H1 (cell line): Measurements from ENCODE around the gene NWD2. TPM values are rescaled to one million over a fixed set of nuclear protein-coding genes. Genes with fewer than 3 reads are reported as not detected.

Experiments used
- ASH2L ChIP-seq: fragments of 200-600, 300-600 bp; sonication (generic); IDR thresholded peaks from one replicate; pipeline ENCODE4 v1.7.1; 2017; ENCODE audit warnings: low read length
- EZH2 ChIP-seq: fragments of 200-600 bp; sonication (generic); IDR thresholded peaks from 2 replicates; pipeline ENCODE4 v1.7.1; 2012; ENCODE audit warnings: low read depth, mild to moderate bottlenecking, moderate library complexity, low read length, inconsistent platforms; ENCODE audit not compliant: severe bottlenecking
- GABPA ChIP-seq: IDR thresholded peaks from 2 replicates; pipeline ENCODE4 v1.6.1; 2011; ENCODE audit warnings: mild to moderate bottlenecking, low read length, moderate library complexity, borderline replicate concordance; ENCODE audit not compliant: insufficient read depth
- JUN ChIP-seq: IDR thresholded peaks from 2 replicates; pipeline ENCODE4 v1.6.1; 2011; ENCODE audit warnings: low read depth, mild to moderate bottlenecking, improper control_type of control experiment, low read length
- SIRT6 ChIP-seq: IDR thresholded peaks from one replicate; pipeline ENCODE4 v1.7.1; 2012; ENCODE audit warnings: low read length, inconsistent platforms
- SP4 ChIP-seq: IDR thresholded peaks from 2 replicates; pipeline ENCODE4 v1.6.1; 2012; ENCODE audit warnings: low read length, inconsistent platforms
- TEAD4 ChIP-seq: IDR thresholded peaks from 2 replicates; pipeline ENCODE4 v1.6.1; 2012; ENCODE audit warnings: low read depth, low read length, inconsistent platforms, mixed read lengths
- polyA plus RNA-seq, 7 experiments: library from polyadenylated mRNA; depleted of rRNA in 3 of 7; stranded (reverse) in 5 of 7; unstranded in 2 of 7; fragments of >200 nt in 5 of 7; fragments of 200-250 nt in 2 of 7; gene quantifications; 1 replicate in 5 of 7; 2 replicates in 1 of 7; 4 replicates in 1 of 7; pipeline versions ENCODE4 v1.2.1 to v1.2.3, GENCODE V29; 2011 to 2013; ENCODE audit warnings: missing spikeins in 2 of 7, mixed read lengths in 2 of 7
- total RNA-seq: library from RNA; stranded (reverse); fragmentation: NEBNext Ultra II Directional; extraction: Animal tissue kit (Norgen Biotek cat#: 25700); gene quantifications from 2 replicates; pipeline ENCODE4 v1.2.1, GENCODE V29; 2021
- TF ChIP-seq, protein P1 (sequence below), 3 experiments: IDR thresholded peaks; 1 replicate in 2 of 3; 2 replicates in 1 of 3; pipeline versions ENCODE4 v1.5.1 to v1.6.1; 2011; ENCODE audit warnings: low read length in 3 of 3, mild to moderate bottlenecking in 3 of 3, inconsistent platforms in 2 of 3, low read depth in 1 of 3, moderate library complexity in 1 of 3; ENCODE audit not compliant: insufficient read depth in 1 of 3; ENCODE audit errors: control extremely low read depth in 1 of 3

NWD2 gene
- total and polyA plus RNA-seq, 2 of the 8 experiments (the other 6 are each of a cell fraction or from before 2014, with no cell fraction given): under 0.01 TPM; not detected in 1

DNA sequence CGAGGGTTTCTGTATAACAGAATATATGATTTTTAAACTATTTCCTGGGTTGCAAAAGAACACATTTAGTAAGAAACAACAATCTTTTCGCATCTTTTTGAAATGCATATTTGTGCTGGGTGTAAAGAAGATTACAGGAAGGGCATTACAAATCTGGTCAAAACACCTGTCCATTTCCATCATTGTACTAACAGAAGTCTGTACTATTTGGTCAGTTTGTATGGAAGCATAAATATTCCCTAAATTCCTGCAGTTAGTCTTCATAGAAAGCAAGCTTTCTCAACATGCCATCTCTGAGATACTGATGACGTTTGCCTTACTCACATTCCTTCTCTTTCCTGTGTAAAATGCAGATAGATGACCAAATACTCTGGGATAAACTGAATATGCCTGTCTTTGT is 203.3 kb downstream of the NWD2 start (continued):
- TF ChIP-seq SIRT6 (no peak), JUN (no peak), ASH2L (no peak), GABPA (no peak), TEAD4 (no peak), EZH2 (no peak), SP4 (no peak)
- TF ChIP-seq, protein P1, sequence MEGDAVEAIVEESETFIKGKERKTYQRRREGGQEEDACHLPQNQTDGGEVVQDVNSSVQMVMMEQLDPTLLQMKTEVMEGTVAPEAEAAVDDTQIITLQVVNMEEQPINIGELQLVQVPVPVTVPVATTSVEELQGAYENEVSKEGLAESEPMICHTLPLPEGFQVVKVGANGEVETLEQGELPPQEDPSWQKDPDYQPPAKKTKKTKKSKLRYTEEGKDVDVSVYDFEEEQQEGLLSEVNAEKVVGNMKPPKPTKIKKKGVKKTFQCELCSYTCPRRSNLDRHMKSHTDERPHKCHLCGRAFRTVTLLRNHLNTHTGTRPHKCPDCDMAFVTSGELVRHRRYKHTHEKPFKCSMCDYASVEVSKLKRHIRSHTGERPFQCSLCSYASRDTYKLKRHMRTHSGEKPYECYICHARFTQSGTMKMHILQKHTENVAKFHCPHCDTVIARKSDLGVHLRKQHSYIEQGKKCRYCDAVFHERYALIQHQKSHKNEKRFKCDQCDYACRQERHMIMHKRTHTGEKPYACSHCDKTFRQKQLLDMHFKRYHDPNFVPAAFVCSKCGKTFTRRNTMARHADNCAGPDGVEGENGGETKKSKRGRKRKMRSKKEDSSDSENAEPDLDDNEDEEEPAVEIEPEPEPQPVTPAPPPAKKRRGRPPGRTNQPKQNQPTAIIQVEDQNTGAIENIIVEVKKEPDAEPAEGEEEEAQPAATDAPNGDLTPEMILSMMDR (IDR thresholded peaks at IDR 0.05; ENCODE audit: control extremely low read depth in 1 of 3, insufficient read depth in 1 of 3, low read depth in 1 of 3, low read length in 3 of 3): no peak
